GM21447 (cell line): ENCODE results near the gene NDRG2.
"Not testable (repeated sequence)": the region's sequence is repeated elsewhere in the genome, so short reads cannot be mapped to it uniquely, and the experiment has no call there.

Source experiments
- ATAC-seq: cut with Tn5 transposase; IDR thresholded peaks from one replicate; pipeline ENCODE4 v1.9.1; 2021; ENCODE audit not compliant: unreplicated experiment

The NDRG2 gene

DNA sequence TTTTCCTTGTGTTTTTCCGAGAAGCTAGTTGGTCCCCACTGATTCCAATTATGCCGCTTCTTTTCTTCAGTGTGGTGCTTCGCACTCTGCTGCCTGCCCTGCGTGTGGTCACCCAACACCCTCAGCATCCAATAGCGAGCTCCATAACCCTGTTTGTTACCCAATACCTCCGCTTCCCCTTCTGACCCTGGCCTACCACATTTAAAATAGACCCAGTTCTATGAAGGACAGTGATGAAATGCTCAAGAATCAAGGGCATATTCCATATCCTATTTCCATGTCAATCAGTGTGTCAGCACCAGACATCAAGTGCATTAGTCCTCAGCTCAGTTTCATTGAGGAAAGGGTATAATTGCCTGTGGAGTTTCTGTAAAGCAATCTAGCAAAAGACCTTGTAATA lies 9.5 kb downstream of the NDRG2 start:
- no peak for ATAC-seq

DNA sequence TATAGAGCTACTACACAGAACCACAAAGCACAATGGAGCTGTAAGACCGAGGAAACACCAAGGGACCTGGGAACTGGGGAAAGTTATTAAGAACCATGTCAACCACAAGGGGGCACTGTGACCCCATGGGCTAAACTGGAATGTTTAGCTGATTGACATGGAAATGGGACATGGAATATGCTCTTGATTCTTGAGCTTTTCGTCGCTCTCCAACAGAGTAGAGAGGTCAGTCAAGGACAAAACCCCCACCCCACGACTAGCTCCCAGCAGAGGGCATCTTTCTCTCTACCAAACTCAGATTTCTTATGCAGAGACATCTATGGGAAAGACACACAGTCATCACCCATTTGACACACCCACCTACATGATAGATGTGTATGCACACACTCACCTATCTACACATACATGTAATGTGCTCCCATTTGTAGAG lies 10.1 kb downstream of the NDRG2 start:
- no peak for ATAC-seq

DNA sequence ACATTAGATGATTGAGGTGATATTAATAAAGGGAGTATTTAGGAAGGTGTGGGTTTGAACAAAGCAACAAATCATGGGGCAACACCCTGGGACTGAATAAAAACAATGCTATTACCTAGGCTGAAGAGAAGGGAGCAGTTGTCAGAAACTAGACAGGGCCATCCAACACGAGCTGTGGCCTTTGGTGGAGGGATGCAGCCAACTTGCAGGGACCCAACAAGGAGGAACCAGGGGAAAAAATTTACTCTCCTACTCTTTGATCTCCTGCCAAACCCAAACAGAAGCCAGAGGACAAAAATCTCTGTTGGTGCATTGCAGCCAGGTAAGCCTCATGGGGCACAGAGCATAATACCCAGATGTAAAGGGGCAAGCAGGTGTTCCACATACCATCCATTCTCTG lies 13.7 kb downstream of the NDRG2 start:
- ATAC-seq: no peak

DNA sequence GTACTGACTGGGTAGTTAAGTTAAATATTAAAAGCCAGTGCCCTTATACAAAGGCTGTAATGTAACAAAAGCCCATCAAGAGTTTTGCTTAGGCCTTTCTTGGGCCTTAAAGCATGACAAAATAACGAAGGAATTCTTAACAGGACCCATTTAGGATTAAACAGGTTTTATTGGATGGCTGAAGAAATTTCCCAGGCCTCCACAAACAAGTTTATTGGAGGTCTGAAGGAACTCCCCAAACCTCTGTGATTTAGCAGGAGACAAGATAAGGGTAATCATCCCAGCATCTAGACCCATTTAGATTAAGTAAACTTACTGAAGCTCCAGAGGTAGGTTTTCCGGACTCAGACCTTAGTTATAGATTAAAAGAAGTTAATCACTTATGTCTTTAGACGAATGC lies 15.1 kb downstream of the NDRG2 start:
- not testable (repeated sequence) for ATAC-seq

DNA sequence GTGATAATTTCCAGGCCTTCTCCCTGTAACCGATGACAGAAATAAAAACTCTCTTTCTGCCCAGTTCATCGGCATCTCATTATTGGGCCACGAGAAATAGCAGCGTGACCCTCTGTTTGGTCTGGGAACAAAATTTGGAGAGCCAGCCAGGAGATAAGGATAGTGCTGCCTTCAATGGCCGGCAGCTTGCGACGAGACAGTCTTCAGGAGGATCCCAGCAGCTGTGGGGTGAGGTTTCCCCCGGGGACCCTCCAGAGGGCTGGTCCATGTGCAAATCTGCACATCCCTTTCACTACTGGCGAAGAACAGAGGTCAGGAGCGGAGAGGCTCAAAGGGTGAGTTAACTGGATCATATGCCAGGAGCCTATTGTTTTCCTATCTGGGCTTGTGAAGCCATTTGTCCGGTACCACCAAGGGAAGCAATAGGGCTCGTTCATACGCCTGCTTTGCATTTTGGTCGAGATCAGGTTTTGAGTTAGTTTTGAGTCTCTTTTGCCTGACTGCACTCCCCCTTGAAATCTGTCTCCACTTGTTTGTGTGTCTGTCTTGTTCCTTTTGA lies 21.0 kb downstream of the NDRG2 start:
- no peak for ATAC-seq

DNA sequence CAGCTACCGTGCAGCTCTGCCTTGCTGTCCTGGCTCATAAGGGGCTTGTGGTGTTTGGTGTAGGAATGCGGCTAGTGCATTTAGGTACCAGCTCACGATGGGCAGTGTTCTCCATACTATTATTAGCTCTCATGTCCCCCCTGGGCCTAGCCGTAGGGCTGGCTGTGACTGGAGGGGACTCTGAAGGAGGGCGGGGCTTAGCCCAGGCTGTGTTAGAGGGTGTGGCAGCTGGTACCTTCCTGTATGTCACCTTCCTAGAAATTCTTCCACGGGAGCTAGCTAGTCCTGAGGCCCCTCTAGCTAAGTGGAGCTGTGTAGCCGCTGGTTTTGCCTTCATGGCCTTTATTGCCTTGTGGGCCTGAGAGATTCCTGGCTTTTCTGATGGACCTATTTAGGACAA lies 23.6 kb downstream of the NDRG2 start:
- ATAC-seq: no peak

DNA sequence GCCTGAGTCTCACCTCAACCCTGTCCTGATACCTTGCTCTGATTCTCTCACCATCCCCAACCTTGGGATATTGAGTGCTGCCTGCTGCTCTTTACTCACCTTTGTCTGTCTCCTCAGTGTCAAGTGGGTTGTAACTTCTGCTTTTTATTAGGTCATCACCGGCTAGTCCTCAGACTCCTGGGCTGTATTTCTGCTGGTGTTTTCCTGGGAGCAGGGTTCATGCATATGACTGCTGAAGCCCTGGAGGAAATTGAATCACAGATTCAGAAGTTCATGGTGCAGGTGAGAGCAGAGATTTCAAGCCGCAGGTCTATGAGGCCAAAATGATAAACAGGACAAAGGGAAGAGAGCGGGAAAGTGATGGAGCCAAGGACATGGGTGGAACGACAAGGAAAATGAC lies 25.3 kb downstream of the NDRG2 start:
- ATAC-seq: no peak

DNA sequence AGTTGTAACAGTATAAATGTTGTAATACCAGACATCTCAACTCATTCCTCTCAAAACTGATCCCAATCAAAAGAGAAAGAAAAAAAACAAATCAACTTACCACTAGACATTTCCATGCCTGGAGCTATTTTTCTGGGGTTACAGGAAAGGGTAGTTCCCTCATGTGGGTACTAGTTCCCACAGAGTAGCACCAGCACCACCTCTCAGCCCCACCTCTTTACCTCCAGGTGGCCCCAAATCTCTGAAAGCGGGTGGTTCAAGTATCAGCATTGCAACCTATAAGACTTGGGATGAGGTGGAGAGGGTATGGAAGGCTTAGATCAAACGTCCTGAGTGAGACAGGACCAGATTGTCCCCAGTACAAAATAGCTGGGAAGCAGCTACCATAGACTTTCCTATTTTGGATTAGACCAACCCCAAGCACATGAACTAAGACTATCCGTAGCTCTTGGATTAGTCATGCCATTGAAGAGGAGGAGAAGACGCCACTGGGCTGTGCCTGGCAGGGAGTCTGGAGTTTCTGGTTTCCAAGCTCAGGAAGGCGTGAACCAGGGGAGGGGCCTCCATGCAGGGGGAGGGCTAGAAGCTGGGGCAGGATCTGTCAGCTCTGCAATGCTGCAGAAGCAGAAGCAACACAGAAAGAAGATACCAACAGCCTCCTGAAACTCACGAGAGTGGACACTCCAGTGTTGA lies 26.0 kb downstream of the NDRG2 start, which contains the start of gene SLC39A2:
Gene SLC39A2 (plus strand): TSS at position 620 of the 693 bp plus-strand sequence. CDS start 154 bp downstream, outside the sequence.
- no peak for ATAC-seq

DNA sequence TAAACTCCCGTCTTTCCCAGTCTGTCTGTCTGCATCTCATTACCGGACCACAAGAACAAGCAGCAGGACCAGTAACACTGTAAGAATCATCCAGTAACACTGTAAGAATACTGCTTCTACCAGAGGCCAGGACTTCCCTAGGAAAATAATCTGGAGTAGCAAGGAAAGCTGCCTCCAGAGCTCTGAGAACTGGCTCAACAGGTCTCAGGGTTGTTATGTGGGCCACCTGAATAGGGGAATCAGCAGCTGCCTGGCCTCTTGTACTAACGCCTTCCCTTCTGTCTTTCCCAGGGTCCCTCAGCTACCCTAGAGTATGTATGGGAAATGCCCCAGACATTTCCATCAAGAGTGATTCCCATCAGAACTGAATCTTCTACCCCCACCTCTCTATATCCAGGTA lies 26.7 kb downstream of the NDRG2 start:
- no peak for ATAC-seq

DNA sequence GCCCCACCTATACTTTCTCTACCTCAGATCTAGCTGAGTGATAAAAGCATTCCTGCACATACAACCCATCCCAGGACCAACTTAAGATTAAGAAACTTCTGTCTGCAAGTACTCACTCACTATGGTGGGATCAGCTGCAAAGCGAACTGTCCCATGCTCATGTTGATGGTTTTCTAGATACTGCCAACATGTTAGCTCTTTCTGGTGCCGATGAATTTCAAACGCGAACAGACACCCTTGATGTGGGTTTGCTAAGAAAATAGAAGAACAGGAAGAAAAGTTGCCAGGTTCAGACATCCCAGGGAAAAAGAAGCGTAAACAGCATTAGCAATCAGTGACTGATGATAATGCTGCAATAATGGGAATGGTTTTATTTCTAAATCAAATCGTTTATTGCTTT lies 27.3 kb downstream of the NDRG2 start:
- no peak for ATAC-seq

DNA sequence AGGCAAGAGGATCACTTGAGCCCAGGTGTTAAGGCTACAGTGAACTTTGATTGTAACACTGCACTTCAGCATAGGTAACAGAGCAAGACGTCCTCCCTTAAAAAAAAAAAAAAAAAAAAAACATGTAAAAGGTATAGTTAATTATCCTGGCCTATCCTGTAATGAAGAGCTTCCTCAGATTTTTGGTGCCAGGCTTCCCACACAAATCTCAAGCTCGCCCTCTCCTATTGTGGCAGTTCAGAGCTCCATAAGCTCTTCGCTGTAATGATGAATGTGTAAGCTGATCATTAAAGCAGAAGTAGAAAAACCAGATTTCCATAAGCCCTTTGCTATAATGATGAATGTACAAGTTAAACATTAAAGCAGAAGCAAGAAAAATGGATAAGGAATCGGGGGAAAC lies 27.7 kb downstream of the NDRG2 start:
- no peak for ATAC-seq

DNA sequence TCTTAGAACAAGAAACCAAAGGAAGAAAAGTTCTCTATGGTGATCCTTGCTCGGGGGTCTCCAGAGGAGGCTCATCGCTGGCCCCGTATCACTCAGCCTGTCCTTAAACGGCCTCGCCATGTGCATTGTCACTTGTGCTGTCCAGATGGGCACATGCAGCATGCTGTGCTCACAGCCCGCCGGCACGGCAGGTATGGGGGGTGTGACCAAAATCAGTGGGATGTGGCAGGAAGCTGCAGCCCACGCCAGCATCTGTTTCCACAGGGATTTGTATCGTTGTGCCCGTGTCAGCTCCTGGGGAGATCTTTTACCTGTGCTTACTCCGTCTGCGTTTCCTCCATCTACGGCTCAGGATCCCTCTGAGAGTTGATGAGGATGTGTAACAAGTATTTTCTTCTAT lies 28.3 kb downstream of the NDRG2 start:
- no peak for ATAC-seq

DNA sequence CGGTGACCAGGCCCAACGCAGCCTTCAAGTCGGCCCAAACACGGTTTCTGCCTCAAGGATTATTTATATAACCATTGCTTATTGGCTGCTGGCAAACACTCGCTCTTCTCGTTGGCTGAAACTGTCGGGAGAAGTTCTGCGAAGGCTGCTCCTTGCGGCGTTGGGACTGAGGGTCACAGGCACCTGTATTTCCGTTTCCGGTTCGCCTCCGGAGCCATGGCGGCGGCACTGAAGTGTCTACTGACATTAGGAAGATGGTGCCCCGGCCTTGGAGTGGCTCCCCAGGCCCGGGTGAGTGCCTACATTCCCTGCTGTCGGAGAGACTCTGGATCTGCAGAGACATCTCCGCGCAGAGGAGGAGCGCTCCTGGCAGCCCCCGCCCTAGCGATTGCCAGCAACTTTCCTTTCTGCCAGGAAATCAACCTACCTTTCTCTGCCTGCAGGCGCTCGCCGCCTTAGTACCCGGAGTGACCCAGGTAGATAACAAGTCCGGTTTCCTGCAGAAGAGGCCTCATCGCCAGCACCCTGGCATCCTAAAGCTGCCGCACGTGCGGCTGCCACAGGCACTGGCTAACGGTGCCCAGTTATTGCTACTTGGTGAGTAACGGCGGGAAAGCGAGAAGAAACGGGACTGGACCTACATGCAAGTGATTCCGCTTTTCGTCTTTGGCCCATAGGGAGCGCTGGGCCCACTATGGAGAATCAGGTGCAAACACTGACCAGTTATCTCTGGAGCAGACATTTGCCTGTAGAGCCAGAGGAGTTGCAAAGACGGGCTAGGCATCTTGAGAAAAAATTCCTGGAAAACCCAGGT lies 34.9 kb downstream of the NDRG2 start, which contains the start of gene METTL17:
Gene METTL17 (plus strand): TSS at position 194 of the 814 bp plus-strand sequence. CDS start 23 bp downstream, at position 217.
- peak; percentile 96 for ATAC-seq

DNA sequence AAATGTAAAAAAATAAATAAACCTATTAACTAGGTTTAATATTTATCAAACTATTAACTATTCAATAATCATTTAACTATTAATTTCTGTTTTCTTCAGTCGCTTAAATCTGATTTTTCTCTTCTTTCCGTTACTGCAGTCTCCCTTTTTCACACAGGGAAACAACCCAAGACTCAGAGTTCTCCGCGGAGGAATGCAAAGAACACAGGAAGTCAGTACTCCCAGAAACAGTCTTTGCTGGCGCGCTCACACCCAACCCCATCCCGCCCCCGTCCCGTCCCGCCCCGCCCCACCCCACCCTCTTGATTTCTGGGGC lies 35.4 kb downstream of the NDRG2 start:
- no peak for ATAC-seq

DNA sequence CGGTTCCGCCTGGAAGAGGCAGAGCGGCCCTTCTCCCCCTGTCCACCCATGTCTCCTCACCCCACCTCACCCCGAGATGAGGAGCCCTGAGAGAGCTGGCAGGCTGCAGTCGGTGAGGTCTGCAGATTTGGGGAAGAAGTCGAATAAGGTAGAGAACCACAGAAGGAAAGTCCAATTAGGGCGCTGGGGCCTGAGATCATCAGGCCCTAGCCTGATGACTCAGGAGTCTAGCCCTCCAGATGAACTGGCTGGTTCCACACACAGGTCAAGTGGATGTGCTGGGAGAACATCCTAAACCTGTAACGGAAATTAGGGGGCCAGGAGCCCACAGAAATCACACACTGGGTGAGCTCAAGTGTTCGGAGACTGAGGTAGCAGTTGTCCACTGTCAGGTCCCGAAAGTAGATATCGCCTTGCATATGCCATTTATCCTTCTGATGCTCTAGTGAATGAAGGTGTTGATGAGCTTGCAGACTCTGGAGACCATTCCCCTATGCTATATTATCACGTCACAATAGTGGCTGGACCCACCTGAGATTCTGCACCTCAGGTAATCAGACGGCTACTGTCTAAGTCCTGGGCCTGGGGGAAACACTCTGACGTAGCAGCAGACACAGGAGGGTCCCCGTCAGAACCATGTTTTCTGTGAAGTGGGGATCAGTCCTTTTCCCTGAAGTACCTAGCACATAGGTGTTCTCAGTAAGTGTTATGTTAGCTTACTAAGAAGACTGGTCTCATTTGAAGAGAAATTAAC lies 36.0 kb downstream of the NDRG2 start:
- no peak for ATAC-seq

DNA sequence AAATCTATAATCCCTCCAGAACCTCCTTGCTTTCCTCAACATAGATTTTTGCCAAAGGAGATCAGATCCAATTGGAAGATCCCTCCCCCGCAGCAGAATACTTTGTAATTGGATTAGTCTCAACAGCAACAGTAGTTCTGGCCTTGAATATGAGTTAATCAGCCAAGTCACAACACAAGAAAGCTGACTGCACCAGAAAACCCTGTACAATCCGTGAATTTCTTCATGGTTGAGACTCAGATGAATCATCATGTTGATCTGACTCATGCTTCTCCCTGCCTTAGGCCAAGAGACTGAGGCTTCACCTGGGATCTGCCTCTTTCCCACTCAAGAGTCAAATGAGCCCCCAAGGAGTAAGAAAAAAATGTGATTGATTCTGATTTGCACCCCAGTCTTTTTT lies 38.0 kb downstream of the NDRG2 start:
- ATAC-seq: no peak

DNA sequence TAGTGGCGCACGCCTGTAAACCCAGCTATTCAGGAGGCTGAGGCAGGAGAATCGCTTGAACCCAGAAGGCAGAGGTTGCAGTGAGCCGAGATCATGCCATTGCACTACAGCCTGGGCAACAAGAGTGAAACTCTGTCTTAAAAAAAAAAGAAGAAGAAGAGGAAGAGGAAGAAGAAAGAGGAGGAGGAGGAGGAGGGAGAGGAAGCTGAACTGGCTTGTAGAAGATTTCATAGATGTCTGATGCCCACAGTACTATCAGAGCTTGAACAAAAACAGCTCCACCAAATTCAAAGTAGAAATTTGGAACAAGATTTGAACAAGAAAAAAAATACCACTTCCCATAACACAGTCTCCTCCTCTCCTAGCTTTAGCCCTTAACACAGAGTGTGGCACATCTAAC lies 39.2 kb downstream of the NDRG2 start:
- ATAC-seq: not testable (repeated sequence)

DNA sequence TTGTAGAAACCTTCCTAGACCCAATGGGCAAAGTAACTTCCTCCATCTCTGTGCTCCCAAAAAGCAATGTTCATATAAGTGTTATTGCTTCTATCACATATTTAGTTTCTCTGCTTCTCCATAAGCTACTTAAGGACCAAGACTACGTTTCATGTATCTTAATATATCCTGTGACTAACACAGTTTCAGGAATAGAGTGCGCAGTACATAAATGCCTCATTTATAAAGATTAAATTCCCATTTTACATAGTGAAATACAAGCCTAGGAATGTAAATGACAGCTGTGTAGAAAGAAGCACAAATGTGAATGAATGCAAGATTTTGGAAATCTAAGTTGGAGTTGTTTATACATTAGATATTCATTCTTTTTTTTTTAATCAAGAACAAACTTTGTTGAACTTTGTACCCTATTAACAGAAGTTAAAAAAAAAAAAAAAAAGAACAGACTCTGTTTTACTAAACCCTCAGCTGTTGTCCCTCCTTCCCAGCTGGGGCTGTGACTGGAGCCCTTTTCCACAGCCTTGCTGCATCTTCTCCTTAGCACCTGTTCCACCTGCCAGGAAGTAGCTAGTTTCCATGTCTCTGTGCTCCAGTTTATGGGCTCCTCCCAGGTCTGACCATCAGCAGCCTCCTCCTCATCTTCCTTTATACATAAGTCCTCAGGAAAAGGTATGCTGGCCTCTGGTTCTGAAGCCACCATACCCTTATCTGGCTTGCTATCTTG lies 42.1 kb downstream of the NDRG2 start:
- no peak for ATAC-seq

DNA sequence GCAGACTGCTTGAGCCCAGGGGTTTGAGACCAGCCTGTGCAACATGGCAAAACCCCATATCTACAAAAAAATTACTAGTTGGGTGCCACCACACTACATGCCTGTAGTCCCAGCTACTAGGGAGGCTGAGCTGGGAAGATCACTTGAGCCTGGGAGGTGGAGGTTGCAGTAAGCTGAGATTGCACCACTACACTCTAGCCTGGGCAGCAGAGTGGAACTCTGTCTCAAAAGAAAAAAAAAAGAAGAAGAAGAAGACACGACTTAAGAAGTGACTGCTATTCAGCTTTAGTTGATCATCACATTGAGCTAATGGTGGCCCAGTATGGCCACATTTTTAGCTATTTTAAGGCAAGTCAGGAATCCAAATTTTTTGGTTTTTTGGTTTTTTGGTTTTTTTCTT lies 44.0 kb downstream of the NDRG2 start:
- ATAC-seq: no peak

DNA sequence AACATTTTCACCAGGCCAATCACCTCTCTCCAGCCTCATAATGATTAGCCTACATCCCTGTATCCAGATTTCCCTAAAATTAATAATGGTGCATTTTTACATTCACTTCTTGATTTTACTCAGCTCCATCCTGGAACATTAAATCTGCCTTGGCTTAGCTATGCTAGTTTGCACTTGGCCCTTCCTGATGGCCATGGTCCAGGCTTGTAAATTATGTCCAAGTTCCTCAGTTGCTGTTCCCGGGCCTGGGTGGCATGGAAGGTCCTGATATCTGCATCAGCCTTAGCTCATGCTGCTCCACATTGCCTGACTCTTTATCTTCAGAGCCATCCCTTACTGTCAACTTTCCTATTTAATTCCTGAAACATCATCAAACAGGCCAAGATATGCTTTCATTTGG lies 46.2 kb downstream of the NDRG2 start:
- no peak for ATAC-seq

DNA sequence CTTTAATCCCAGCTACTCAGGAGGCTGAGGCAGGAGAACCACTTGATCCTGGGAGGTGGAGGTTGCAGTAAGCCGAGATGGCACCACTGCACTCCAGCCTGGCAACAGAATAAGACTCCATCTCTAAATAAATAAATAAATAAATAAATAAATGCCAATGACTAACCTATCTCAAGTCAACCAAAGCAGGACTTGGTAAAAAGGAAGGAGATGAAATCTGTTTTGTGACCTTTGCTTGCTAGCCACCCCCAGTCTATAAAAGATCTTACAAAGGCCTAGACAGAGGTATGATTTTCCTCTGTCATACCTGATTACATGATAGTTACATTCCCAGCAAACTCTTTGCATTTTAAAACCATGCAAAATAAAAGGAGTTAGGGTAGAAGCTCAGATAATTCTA lies 48.6 kb downstream of the NDRG2 start:
- no peak for ATAC-seq
